Muscle of leg (tissue), 11 donors: ENCODE data around the gene DTNB. TPM values are rescaled to one million over a fixed set of nuclear protein-coding genes. Genes with fewer than 3 reads are reported as not detected.
"Not testable (repeated sequence)": the region's sequence is repeated elsewhere in the genome, so short reads cannot be mapped to it uniquely, and the experiment has no call there.

Experiments used
- DNase-seq: peaks from one replicate; pipeline ENCODE4 v3.0.0; 2013
- H3K27ac ChIP-seq: one replicate; pipeline ENCODE4 v1.5.1; 2013; ENCODE audit warnings: mild to moderate bottlenecking, low read length, control low read depth
- H3K27me3 ChIP-seq: one replicate; pipeline ENCODE4 v1.6.1; 2013; ENCODE audit warnings: low read length; ENCODE audit not compliant: control insufficient read depth, insufficient read depth
- H3K36me3 ChIP-seq: one replicate; pipeline ENCODE4 v1.6.1; 2013; ENCODE audit warnings: low read length; ENCODE audit not compliant: control insufficient read depth, insufficient read depth
- H3K4me1 ChIP-seq: one replicate; pipeline ENCODE4 v1.6.1; 2013; ENCODE audit warnings: low read length; ENCODE audit not compliant: control insufficient read depth, insufficient read depth
- H3K4me3 ChIP-seq: one replicate; pipeline ENCODE4 v1.5.1; 2013; ENCODE audit warnings: low read length, control low read depth
- H3K9me3 ChIP-seq: replicated peaks from 2 replicates; pipeline ENCODE4 v1.6.1; 2013; ENCODE audit warnings: low read depth, low read length; ENCODE audit not compliant: control insufficient read depth
- WGBS: methylation state at CpG from one replicate; pipeline ENCODE4 v1.1.5; 2013; ENCODE audit warnings: missing lambda C conversion rate; ENCODE audit not compliant: insufficient coverage; 5-methylcytosine and 5-hydroxymethylcytosine counted together
- polyA plus RNA-seq, 8 donors: library from polyadenylated mRNA; unstranded; fragments of 120-200 nt; gene quantifications; one replicate each; pipeline versions ENCODE4 v1.2.1 to v1.2.3, GENCODE V29; 2013; ENCODE audit warnings: inconsistent platforms in 1 of 8, low replicate concordance in 1 of 8; ENCODE audit not compliant: insufficient read length in 8 of 8, insufficient read depth in 1 of 8
- total RNA-seq: library from RNA; stranded (reverse); fragments of 120-200 nt; gene quantifications from one replicate; pipeline ENCODE4 v1.2.4, GENCODE V29; 2013

The DTNB gene
- total and polyA plus RNA-seq, 9 donors, result 3.7 to 6.7 (median 5.3) TPM

GRCh38 chr2:25615920-25616319 lies 57.5 kb downstream of the DTNB start:
- DNase-seq, result no peak
- no peaks in the 10 kb centered on the region for H3K9me3 ChIP-seq
- no peak overlapping the region for H3K27ac ChIP-seq

DNA sequence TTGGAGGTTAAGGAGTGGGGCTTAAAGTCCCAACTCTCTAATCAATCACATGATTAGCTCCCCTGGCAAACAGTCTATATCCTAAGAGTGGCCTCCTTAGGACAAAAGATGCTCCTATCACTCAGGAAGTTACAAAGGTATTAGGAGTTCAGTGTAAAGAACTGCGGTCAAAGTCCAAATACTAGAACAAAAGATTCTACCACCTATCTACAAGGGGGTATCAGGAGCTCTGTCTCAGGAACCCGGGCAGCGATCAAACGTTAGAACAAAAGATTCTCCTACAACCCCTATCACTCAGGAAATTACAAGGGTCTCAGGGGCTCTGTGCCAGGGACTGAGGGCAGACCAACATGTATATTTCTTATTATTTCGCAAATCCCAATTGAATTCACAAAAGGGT lies 58.0 kb downstream of the DTNB start:
- H3K4me1 ChIP-seq, result peaks cover 4% of the 10 kb centered on the region
- H3K36me3 ChIP-seq, result no peaks in the 10 kb centered on the region
- no CpG with 5 or more reads among the region's 5 CpGs for WGBS
- no peak overlapping the region for H3K4me3 ChIP-seq
- H3K9me3 ChIP-seq, result no peaks in the 10 kb centered on the region
- no peak for DNase-seq
- H3K27ac ChIP-seq, result no peak overlapping the region
- H3K27me3 ChIP-seq, result no peaks in the 10 kb centered on the region

More at GRCh38 chr2:25615920-25616319, 57.5 kb downstream of the DTNB start:
- Histone ChIP-seq H3K4me3 (no peak overlapping the region), H3K36me3 (no peaks in the 10 kb centered on the region), H3K27me3 (no peaks in the 10 kb centered on the region), H3K4me1 (peaks cover 4% of the 10 kb centered on the region)

- WGBS, result 76% methylated on average over 4 of the region's 8 CpGs
- Histone ChIP-seq H3K4me1 (peaks cover 4% of the 10 kb centered on the region), H3K4me3 (no peak overlapping the region), H3K9me3 (no peaks in the 10 kb centered on the region), H3K36me3 (no peaks in the 10 kb centered on the region), H3K27ac (no peak overlapping the region), H3K27me3 (no peaks in the 10 kb centered on the region)
- DNase-seq, result no peak
Measured at GRCh38 chr2:25614711-25615110, 58.7 kb downstream of the DTNB start.

- H3K36me3 ChIP-seq, result no peaks in the 10 kb centered on the region
- no peak overlapping the region for H3K4me3 ChIP-seq
- H3K27me3 ChIP-seq, result no peaks in the 10 kb centered on the region
- no peaks in the 10 kb centered on the region for H3K4me1 ChIP-seq
- no peaks in the 10 kb centered on the region for H3K9me3 ChIP-seq
- H3K27ac ChIP-seq, result no peak overlapping the region
- DNase-seq, result no peak
Measured at GRCh38 chr2:25608718-25609117, 64.7 kb downstream of the DTNB start.

- WGBS, result no CpG with 5 or more reads among the region's 1 CpG
Measured at GRCh38 chr2:25606892-25607291, 66.5 kb downstream of the DTNB start.

DNA sequence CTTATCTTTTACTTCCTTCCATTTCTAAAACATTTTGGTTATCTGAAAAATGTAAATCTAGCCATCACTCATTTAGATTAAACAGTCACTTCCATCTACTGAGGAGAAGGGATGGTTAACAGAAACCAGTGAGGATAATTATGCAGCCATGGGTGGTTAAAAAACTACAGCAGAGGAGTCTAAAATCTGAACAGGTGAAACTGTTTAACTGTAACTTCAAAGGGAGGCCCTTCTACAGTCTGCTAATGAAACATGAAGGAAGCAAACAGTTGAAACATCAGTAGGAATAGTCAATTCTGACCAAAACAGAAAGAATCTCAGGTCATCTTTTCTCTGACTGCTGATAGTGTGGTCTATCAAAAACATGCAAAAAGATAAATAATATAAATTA lies 71.0 kb downstream of the DTNB start:
- Histone ChIP-seq H3K9me3 (no peaks in the 10 kb centered on the region), H3K4me3 (no peak overlapping the region), H3K27me3 (no peaks in the 10 kb centered on the region), H3K36me3 (no peaks in the 10 kb centered on the region), H3K4me1 (no peaks in the 10 kb centered on the region), H3K27ac (no peak overlapping the region)
- DNase-seq, result no peak

More at GRCh38 chr2:25606892-25607291, 66.5 kb downstream of the DTNB start:
- Histone ChIP-seq H3K4me1 (no peaks in the 10 kb centered on the region), H3K9me3 (no peaks in the 10 kb centered on the region), H3K36me3 (no peaks in the 10 kb centered on the region), H3K27ac (no peak overlapping the region), H3K27me3 (no peaks in the 10 kb centered on the region), H3K4me3 (no peak overlapping the region)
- peak; percentile 43 for DNase-seq

DNA sequence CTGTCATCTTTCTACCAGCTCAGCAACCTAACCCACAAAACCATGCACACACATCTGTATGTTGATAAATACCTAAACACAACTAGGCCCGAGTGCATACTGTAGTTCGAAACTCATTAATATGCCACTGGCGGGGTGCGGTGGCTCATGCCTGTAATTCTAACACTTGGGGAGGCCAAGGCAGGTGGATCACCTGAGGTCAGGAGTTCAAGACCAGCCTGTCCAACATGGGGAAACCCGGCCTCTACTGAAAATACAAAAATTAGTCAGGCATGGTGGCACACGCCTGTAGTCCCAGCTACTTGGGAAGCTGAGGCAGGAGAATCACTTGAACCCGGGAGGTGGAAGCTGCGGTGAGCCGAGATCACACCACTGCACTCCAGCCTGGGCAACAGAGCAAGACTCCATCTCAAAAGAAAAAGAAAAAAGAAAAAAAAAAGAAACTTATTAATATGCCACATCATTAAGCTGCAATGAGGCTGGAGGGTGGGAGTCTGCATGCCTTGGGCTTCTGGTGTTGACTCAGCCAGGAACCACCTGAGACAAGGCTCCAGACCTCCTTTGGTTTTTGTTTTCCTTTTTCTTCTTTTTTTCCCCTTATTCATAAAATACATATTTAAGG lies 71.6 kb downstream of the DTNB start:
- H3K4me3 ChIP-seq, DNase-seq, H3K27me3 ChIP-seq, H3K4me1 ChIP-seq, H3K36me3 ChIP-seq, H3K9me3 ChIP-seq, H3K27ac ChIP-seq: not testable (repeated sequence)
- WGBS, result 95% methylated on average over 3 of the region's 9 CpGs

DNA sequence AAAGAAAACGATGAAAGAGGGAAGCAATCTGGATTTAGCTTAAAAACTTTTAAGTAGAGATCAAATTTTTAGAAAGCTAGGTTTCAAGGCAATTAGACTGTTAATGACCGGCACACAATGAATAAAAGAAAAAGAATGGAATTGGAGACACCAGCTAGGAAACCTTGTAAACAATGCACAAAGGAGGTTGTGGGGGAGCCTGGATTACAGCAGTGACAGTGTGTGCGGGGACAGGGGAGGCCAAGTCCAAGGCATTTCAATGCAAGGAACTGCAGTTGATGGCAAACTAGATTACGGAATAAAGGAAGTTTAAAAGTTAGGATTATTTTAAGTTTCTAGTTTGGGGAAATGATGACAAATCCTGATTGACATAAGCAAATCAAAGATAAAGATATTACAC lies 74.5 kb downstream of the DTNB start:
- no peak for DNase-seq
- no peaks in the 10 kb centered on the region for H3K27me3 ChIP-seq
- 96% methylated on average over 2 of the region's 4 CpGs for WGBS
- no peak overlapping the region for H3K27ac ChIP-seq
- no peaks in the 10 kb centered on the region for H3K36me3 ChIP-seq
- no peaks in the 10 kb centered on the region for H3K9me3 ChIP-seq
- H3K4me1 ChIP-seq, result no peaks in the 10 kb centered on the region
- H3K4me3 ChIP-seq, result no peak overlapping the region

DNA sequence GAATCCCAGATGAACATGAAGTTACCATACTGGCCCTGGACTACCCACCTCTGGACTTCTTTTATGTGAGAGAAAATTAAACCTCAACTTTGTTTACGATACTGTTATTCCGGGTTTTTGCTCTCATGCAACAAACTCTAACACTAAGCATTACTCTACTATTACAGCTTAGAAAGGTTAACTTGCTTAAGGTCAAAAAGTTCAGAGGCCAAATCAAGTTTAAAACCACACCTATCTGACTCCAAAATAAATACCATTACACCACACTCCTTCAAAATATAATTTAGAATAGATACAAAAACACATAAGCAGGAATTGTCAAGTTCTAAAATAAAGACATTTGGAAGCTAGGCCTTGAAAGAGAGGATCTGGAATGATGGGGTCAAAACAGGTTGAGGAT lies 75.0 kb downstream of the DTNB start:
- no peak for DNase-seq
- Histone ChIP-seq H3K27me3 (no peaks in the 10 kb centered on the region), H3K27ac (no peak overlapping the region), H3K4me1 (no peaks in the 10 kb centered on the region), H3K4me3 (no peak overlapping the region), H3K9me3 (no peaks in the 10 kb centered on the region), H3K36me3 (no peaks in the 10 kb centered on the region)
- no CpG with 5 or more reads among the region's 2 CpGs for WGBS

DNA sequence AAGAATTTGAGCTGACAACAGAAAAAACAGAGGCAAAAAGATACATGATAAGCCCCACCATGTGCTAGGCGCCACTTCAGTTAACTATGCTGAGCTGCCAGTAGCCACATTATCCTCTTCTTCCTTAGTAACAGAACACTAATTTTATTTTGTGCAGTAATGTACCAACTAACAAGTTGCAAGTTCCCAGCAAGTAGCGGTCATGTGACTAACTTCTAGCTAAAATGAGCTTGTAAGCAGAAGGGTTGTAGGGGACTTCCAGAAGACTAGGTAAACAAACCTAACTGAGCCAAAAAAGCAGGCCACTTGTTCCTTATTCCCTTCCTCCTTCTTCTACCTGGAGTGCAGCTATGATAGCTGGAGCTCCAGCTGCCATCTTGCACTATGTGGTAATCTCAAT lies 75.5 kb downstream of the DTNB start:
- Histone ChIP-seq H3K4me1 (no peaks in the 10 kb centered on the region), H3K36me3 (no peaks in the 10 kb centered on the region), H3K27me3 (no peaks in the 10 kb centered on the region), H3K9me3 (no peaks in the 10 kb centered on the region), H3K4me3 (no peak overlapping the region), H3K27ac (no peak overlapping the region)
- no CpG with 5 or more reads among the region's 2 CpGs for WGBS
- no peak for DNase-seq

DNA sequence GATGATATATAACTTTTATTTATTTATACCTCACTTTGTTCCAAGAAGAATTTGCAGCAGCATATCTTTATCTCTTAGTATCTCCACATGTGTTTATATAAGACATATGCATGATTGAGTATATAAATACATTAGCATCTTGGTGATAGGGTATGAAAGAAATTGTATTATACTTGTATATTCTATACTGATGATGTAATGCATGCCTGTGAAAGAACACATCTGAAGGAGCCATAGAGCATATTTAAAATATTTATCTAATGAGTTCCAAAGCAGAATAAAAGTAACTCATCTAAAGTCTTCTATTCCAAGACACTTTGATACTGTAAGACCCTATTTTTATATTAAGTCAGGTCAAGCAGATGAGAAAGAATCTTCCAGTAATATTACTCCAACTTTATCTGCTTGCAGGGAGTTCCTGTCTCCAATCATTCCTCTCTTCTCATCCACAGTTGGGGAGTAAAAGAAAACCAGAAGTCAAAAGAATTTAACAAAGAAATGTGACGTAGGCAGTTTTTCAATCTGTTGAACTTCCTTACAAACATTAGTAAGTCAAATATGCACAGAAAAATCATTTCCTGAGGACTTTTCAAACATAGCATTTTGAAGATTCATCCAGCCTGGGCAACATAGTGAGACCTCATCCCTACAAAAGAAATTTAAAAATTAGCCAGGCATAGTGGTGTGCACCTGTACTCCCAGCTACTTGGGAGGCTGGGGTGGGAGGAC lies 76.7 kb downstream of the DTNB start:
- Histone ChIP-seq H3K36me3 (no peaks in the 10 kb centered on the region), H3K4me1 (no peaks in the 10 kb centered on the region), H3K4me3 (no peak overlapping the region), H3K27me3 (no peaks in the 10 kb centered on the region), H3K27ac (no peak overlapping the region), H3K9me3 (no peaks in the 10 kb centered on the region)
- DNase-seq, result no peak
- WGBS, result no CpG with 5 or more reads among the region's 1 CpG
